Motor neuron (in vitro differentiated cells): ENCODE results near the gene ZBED4. TPM values are rescaled to one million over a fixed set of nuclear protein-coding genes. Genes with fewer than 3 reads are reported as not detected.

ENCODE experiments used
- ATAC-seq, 8 experiments: fragments of 200-7000 bp; cut with Tn5 transposase; replicated peaks in 6 of 8; 2 replicates each; pipeline ENCODE4 v1.8.0; 2021; ENCODE audit warnings: mild to moderate bottlenecking in 8 of 8, moderate library complexity in 8 of 8
- H3K27ac ChIP-seq, 2 donors: fragments of 250-450 bp; sonication (Bioruptor Pico); 2 replicates each; pipeline ENCODE4 v1.9.0; 2021; ENCODE audit warnings: antibody characterized with exemption in 2 of 2, mild to moderate bottlenecking in 2 of 2, moderate library complexity in 1 of 2
- H3K4me1 ChIP-seq, 2 donors: fragments of 250-450 bp; sonication (Bioruptor Pico); replicated peaks in 1 of 2; 2 replicates each; pipeline ENCODE4 v1.6.1; 2021; ENCODE audit warnings: antibody characterized with exemption in 2 of 2, mild to moderate bottlenecking in 2 of 2, moderate library complexity in 1 of 2
- H3K4me3 ChIP-seq, 5 donors: fragments of 250-450 bp; sonication (Bioruptor Pico); 2 replicates each; pipeline ENCODE4 v1.9.0; 2021; ENCODE audit warnings: antibody characterized with exemption in 5 of 5, mild to moderate bottlenecking in 5 of 5, moderate library complexity in 4 of 5
- WGBS, 10 experiments: fragments of 450-650 bp; shearing (Covaris generic); methylation state at CpG; one replicate each; pipeline ENCODE4 v1.0.0; 2022; 5-methylcytosine and 5-hydroxymethylcytosine counted together
- in situ Hi-C, 9 experiments: fragments of 400-800 bp; cut with MboI; loops; one replicate each; pipeline ENCODE4 v1.15.0; 2021; ENCODE audit warnings: low sequenced_read_pairs in 9 of 9, low pct_unique_long_range_greater_than_20kb in 2 of 9; ENCODE audit not compliant: unreplicated experiment in 9 of 9
- total RNA-seq, 8 experiments: library from RNA; unstranded; fragments of 300-600 nt; gene quantifications; 2 replicates each; pipeline versions ENCODE4 v1.2.3 to v1.2.4, GENCODE V29; 2022

Gene ZBED4
- total RNA-seq, 8 experiments from 2014 or later = 5.9 to 31.4 (median 16.9) TPM

DNA sequence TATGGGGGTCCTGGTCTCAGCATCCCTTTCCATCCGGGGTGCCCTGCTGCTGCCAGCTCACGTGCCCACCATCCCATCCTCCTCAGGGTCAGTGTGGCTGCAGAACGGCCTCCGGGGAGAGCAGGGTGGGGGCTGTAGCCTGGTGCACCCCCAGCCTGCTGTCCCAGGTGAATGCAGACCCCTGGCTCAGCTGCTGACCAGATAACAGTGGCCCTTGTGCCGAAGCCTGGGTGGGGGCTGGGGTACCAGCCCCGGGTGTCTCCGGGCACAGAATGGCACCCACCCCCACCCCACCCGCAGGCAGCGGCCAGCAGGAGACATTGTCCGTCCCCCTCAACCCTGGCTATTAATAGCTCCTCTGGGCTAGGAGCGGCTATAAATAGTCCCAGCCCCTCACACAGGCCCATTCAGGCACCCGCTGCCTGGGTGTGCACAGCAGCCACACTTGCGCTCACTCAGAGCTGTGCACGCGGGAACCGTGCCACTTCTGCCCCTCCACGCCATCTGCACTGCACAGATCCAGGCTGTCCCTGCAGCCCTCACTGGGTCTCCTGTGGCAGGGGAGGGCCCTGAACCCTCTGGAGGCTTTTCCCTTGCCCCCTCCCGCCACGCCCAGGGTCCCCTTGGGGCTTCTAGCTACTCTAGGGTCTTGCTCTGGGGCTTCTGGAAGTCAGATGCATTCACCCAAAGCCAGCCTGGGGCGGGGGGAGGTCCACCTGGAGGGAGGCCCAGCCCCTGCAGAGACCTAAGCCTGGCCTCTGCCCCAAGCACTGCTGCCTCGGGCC, 83.5 kb downstream of the ZBED4 start:
- in situ Hi-C loops = loop anchor here in 7 of 9 experiments (10.0 to 25.0 kb wide), 3 partner anchors 98 to 250 kb away; partner anchors contain the start of gene TRABD (in 2 of the 7)
- Histone ChIP-seq H3K4me1 (peaks cover 45% of the 10 kb centered on the region in 2 donors), H3K4me3 (no peak overlapping the region), H3K27ac (peak overlapping the region; percentile 62 to 75)
- ATAC-seq = peak in 5 of 8 experiments; percentile 48 to 67 (median 60)
- 0 to 90% (median 24%) methylated on average over 1 to 7 of the region's 21 CpGs; no CpG with 5 or more reads in 6 of the 10 experiments for WGBS, 10 experiments

DNA sequence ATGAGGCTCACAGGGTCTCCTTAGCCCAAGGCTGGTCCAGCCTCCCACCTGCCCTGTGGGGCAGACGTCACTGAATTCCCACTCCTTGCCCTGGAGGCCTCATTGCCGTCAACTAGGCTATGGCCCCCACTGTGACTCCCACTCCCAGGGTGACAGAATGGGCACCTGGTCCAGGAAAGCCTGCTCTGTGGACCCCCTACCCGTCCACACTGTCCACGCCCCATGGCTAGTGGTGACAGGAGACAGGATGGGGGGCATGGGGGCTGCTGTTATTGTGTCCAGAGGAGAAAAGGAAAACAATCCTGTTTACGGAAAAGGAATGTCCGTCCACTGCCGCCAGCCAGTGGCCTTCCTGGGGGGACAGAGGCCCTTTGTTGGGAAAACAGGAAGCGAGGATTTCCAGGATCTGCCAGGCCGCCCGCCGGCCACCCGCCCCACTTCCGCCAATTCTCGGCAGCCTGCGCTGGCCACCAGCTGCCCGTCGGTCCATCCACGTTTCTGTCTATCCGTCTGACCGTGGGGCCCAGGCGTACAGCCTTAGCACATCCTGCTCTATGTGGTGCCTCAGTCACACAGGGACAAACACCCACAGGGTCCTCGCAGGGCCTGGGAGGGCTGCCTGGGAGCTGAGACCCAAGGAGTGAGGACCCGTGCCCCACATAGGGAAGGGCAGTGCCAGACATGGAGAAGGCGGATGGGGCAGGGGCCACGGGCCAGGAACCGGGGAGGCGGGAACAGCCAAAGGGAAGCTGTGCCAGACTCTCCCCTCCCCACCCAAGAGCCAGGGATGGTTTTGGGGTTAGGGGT, 84.3 kb downstream of the ZBED4 start:
- in situ Hi-C loops = loop anchor here in 7 of 9 experiments (10.0 to 25.0 kb wide), 3 partner anchors 97 to 249 kb away; partner anchors contain the start of gene TRABD (in 2 of the 7)
- no peak for ATAC-seq
- peaks cover 45% of the 10 kb centered on the region in 2 donors for H3K4me1 ChIP-seq
- no peak overlapping the region for H3K4me3 ChIP-seq
- peak overlapping the region in 1 of 2 donors; percentile 63 for H3K27ac ChIP-seq
- 80 to 100% (median 94%) methylated on average over 1 to 8 of the region's 27 CpGs; no CpG with 5 or more reads in 3 of the 10 experiments for WGBS, 10 experiments

DNA sequence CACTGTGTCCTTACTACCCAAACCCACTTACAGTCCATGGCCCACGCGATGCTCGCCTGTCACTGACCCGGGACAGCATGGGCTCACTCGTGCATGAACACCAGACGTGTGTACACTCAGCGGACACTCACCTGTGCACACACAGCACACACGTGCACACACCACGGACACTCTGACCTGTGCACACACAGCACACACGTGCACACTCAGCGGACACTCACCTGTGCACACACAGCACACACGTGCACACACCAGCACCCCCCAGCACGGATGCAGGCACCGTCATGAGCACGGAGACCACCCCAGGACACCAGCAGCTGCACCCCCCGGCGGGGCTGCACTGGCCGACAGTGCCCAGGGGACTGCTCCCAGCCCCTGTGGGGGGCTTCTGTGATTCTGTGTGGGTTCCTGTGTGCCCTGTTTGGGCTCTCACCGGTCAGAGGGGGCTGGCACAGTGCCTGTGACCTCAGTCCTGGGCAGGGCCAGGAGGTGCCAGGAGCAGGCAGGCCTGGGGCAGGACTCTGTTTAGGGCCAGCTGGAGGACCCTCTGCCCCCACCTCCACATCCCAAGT, 85.0 kb downstream of the ZBED4 start:
- Histone ChIP-seq H3K27ac (no peak overlapping the region), H3K4me1 (peaks cover 38 to 39% of the 10 kb centered on the region in 2 donors), H3K4me3 (no peak overlapping the region)
- no peak for ATAC-seq
- in situ Hi-C loops = loop anchor here in 7 of 9 experiments (10.0 to 25.0 kb wide), 3 partner anchors 96 to 249 kb away; partner anchors contain the start of gene TRABD (in 2 of the 7)
- 97 to 100% methylated on average over 1 to 7 of the region's 19 CpGs; no CpG with 5 or more reads in 8 of the 10 experiments for WGBS, 10 experiments

Other genes with a start within 250 kb of the ZBED4 start
- 10 to 100 TPM; 19.1 to 44.4 (median 27.5) TPM for gene BRD1, start 26.0 kb upstream of the ZBED4 start, total RNA-seq
- 10 to 100 TPM in 4 of 8 experiments, 1 to 10 TPM in 4; 4.8 to 13.1 (median 9.7) TPM for gene ALG12, start 64.6 kb downstream of the ZBED4 start, total RNA-seq
- 10 to 100 TPM; 20.7 to 62.4 (median 33.3) TPM for gene CRELD2, start 64.8 kb downstream of the ZBED4 start, total RNA-seq
- gene PIM3, start 106.9 kb downstream of the ZBED4 start, total RNA-seq = 10 to 100 TPM; 10.1 to 40.6 (median 22.4) TPM
- gene IL17REL, start 158.9 kb downstream of the ZBED4 start, total RNA-seq = under 1 TPM in 5 of 8 experiments, not detected in 3; 0.07 to 0.47 (median 0.20) TPM
- under 1 TPM in 2 of 8 experiments, not detected in 6; 0.09 to 0.17 TPM for gene TTLL8, start 204.5 kb downstream of the ZBED4 start, total RNA-seq
- 10 to 100 TPM in 1 of 8 experiments, 1 to 10 TPM in 1, under 1 TPM in 6; 0.10 to 85.3 (median 0.28) TPM for gene MLC1, start 231.6 kb downstream of the ZBED4 start, total RNA-seq
- gene MOV10L1, start 236.2 kb downstream of the ZBED4 start, total RNA-seq = 1 to 10 TPM in 1 of 8 experiments, under 1 TPM in 7; 0.11 to 2.9 (median 0.45) TPM